ENCODE data around the gene SNX6. TPM values are rescaled to one million over a fixed set of nuclear protein-coding genes. Genes with fewer than 3 reads are reported as not detected.
A peak's percentile ranks its signal among the peaks of the same experiment; 100 is the strongest.

SNX6 gene
- polyA plus RNA-seq, 1 experiment: 59.7 TPM

DNA sequence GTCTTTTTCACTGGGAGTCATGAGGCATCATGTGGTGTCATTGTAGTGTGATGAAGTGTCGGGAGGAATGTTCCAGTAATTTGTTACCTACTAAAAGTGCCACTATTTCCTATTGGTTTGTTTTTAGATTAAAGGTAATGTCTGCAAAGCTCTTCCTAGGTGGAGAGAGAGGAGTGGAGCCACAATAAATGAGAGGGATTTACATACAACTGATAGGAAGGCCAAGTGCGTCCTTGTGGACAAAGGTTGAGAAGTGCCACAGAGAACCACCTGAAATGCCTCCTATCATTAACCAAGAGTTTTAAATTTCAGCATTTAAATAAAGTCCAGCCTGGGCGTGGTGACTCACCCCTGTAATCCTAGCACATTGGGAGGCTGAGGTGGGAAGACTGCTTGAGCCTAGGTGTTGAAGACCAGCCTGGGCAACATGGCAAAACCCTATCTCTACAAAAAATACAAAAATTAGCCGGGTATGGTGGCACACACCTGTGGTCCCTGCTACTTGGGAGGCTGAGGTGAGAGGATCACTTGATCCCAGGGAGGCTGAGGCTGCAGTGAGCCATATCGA, 2.5 kb upstream of the SNX6 start:
- ChIA-PET CTCF (interaction anchor here (0.5 to 1.0 kb wide), 2 partner anchors 12 to 16 kb away, joined by 3 to 5 read pairs; no protein-coding TSS in a partner anchor), POLR2A (no interaction called here)
- Histone ChIP-seq H3K4me3 (ENCODE audit: low read depth, low read length) (no peak overlapping the region), H3K27me3 (ENCODE audit: control insufficient read depth, insufficient read depth, low read length) (no peaks in the 10 kb centered on the region), H3K36me3 (ENCODE audit: control insufficient read depth, insufficient read depth, low read length) (no peaks in the 10 kb centered on the region)
- TF ChIP-seq, protein P1, sequence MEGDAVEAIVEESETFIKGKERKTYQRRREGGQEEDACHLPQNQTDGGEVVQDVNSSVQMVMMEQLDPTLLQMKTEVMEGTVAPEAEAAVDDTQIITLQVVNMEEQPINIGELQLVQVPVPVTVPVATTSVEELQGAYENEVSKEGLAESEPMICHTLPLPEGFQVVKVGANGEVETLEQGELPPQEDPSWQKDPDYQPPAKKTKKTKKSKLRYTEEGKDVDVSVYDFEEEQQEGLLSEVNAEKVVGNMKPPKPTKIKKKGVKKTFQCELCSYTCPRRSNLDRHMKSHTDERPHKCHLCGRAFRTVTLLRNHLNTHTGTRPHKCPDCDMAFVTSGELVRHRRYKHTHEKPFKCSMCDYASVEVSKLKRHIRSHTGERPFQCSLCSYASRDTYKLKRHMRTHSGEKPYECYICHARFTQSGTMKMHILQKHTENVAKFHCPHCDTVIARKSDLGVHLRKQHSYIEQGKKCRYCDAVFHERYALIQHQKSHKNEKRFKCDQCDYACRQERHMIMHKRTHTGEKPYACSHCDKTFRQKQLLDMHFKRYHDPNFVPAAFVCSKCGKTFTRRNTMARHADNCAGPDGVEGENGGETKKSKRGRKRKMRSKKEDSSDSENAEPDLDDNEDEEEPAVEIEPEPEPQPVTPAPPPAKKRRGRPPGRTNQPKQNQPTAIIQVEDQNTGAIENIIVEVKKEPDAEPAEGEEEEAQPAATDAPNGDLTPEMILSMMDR (IDR thresholded peaks at IDR 0.05; ENCODE audit: insufficient read depth, low read depth, low read length): no peak
- no peak for DNase-seq (ENCODE audit: low read depth)

DNA sequence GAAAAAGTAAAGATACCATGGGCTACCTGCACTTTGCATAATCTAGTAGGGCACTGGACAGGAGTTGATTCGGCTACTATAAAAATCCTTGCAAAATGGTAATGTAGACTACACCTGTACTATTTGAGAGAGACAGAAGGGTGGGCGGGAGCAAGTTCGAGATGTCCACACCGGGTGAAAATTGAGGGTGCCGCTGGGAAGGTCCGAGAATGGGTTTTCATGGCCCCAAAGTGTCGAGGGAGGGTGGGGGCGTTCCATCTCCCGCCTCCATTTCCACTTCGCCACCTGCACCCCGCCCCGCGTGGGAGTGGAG, 648 bp downstream of the SNX6 start:
- Histone ChIP-seq H3K27me3 (ENCODE audit: control insufficient read depth, insufficient read depth, low read length) (no peaks in the 10 kb centered on the region), H3K4me3 (ENCODE audit: low read depth, low read length) (peak overlapping the region; percentile 99), H3K36me3 (ENCODE audit: control insufficient read depth, insufficient read depth, low read length) (no peaks in the 10 kb centered on the region; the same call in 1 of the 2 replicates)
- DNase-seq (ENCODE audit: low read depth): no peak
- ChIA-PET CTCF (no interaction called here), POLR2A (no interaction called here)
- TF ChIP-seq, protein P1 (IDR thresholded peaks at IDR 0.05; ENCODE audit: insufficient read depth, low read depth, low read length): no peak

DNA sequence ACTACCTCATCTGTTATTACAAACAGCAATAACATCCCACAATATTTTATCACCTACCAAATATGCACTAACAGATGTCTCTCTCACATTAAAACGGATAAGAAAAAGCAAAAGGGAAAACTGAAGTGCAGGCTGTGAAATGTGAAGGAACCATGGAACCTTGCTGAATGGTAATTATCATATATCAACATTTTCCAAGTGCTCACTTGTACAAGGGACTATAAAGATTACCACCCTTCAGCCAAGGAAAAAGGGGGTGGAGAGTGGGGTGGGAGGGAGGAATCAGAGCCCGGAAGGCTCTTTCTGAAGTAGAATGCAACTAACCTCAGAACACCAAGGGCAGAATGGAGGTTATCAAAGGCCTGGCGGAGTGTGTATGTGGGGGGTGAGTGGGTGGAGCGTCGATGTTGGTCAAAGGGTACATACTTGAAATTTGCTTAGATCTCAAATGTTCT, 1.2 kb downstream of the SNX6 start:
- Histone ChIP-seq H3K36me3 (ENCODE audit: control insufficient read depth, insufficient read depth, low read length) (no peaks in the 10 kb centered on the region; the same call in 1 of the 2 replicates), H3K27me3 (ENCODE audit: control insufficient read depth, insufficient read depth, low read length) (no peaks in the 10 kb centered on the region), H3K4me3 (ENCODE audit: low read depth, low read length) (peak overlapping the region; percentile 99)
- DNase-seq (ENCODE audit: low read depth): no peak
- ChIA-PET CTCF (no interaction called here), POLR2A (no interaction called here)
- TF ChIP-seq, protein P1 (IDR thresholded peaks at IDR 0.05; ENCODE audit: insufficient read depth, low read depth, low read length): no peak

DNA sequence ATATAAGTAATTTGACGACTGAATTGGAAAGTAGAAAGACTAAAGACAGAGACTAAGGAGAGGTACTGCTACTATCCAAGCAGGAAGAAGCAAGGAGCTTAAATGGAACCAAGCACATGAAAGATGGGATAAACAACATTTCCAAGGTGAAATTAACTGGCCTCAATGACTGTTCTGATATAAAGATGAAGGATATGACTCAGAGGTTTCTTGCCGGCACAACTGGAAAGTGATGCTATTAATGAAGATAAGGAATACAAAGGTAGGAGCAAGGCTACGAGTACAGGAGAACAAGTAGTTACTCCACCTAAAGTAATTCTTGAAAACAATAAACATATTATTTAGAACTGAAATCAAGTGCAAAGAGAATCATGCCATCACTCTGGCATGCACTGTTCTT, 6.4 kb downstream of the SNX6 start:
- POLR2A ChIA-PET: no interaction called here
- CTCF ChIA-PET: interaction anchor here (0.6 kb wide), 1 partner anchor 36 kb away, joined by 3 read pairs; no protein-coding TSS in a partner anchor
- Histone ChIP-seq H3K27me3 (ENCODE audit: control insufficient read depth, insufficient read depth, low read length) (no peaks in the 10 kb centered on the region), H3K36me3 (ENCODE audit: control insufficient read depth, insufficient read depth, low read length) (no peaks in the 10 kb centered on the region; the same call in 1 of the 2 replicates), H3K4me3 (ENCODE audit: low read depth, low read length) (no peak overlapping the region)
- TF ChIP-seq, protein P1 (IDR thresholded peaks at IDR 0.05; ENCODE audit: insufficient read depth, low read depth, low read length): no peak
- no peak for DNase-seq (ENCODE audit: low read depth)

DNA sequence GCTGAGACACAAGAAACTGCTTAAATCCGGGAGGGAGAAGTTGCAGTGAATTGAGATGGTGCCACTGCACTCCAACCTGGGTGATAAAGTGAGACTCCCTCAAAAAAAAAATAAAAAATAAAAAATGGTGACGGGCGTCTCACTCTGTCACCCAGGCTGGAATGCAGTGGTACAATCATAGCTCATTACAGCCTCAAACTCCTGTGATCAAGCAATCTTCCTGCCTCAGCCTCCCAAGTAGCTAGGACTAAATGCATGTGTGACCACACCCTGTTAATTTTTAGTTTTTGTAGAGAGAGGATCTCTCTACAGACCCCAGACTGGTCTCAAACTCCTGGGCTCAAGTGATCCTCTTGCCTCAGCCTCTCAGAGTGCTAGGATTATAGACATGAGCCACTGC, 9.1 kb downstream of the SNX6 start:
- TF ChIP-seq, protein P1 (IDR thresholded peaks at IDR 0.05; ENCODE audit: insufficient read depth, low read depth, low read length): no peak
- ChIA-PET CTCF (interaction anchor here (0.7 kb wide), 2 partner anchors 11 to 825 kb away, joined by 3 read pairs; no protein-coding TSS in a partner anchor), POLR2A (no interaction called here)
- no peaks in the 10 kb centered on the region for H3K27me3 ChIP-seq (ENCODE audit: control insufficient read depth, insufficient read depth, low read length)
- H3K36me3 ChIP-seq (ENCODE audit: control insufficient read depth, insufficient read depth, low read length): no peaks in the 10 kb centered on the region; the same call in 1 of the 2 replicates
- no peak overlapping the region for H3K4me3 ChIP-seq (ENCODE audit: low read depth, low read length)
- DNase-seq (ENCODE audit: low read depth): no peak
